ENCODE measurements around the gene CTDSPL. TPM values are rescaled to one million over a fixed set of nuclear protein-coding genes. Genes with fewer than 3 reads are reported as not detected.
A peak's percentile ranks its signal among the peaks of the same experiment; 100 is the strongest.

The CTDSPL gene
- total and polyA plus RNA-seq, 2 of the 13 experiments (the other 11 are each of a cell fraction or from before 2014, with no cell fraction given), result 26.1 to 142 TPM

DNA sequence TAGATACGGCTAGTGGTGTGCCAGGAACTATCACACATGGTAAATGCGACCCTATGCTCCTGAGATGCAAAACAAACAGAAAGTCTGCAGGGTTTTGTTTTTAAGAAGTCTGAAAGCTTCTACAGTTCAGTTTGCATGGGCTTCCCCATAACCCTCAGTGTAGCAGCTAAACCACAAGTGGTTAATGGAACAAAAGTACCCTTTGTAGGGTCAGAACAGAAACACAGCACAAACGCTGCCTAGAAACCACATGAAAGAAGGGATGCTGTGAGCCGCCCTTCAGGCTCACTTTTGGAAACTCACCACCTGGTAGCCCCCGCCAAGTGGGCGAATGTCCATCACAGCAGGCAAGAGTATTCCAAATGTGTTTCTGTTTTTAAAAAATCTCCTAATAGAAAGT, 46.2 kb downstream of the CTDSPL start (continued):
- TF ChIP-seq MED8 (CRISPR knock-in tag; IDR thresholded peaks at IDR 0.05; ENCODE audit: insufficient replicate concordance) (no peak), RFXANK (CRISPR knock-in tag; IDR thresholded peaks at IDR 0.05) (no peak), TCF7L2 (IDR thresholded peaks at IDR 0.05; ENCODE audit: low read depth, low read length) (peak; percentile 74), ZNF652 (CRISPR knock-in tag; IDR thresholded peaks at IDR 0.05; ENCODE audit: borderline replicate concordance, low read depth) (peak; percentile 91), ZBTB20 (CRISPR knock-in tag; IDR thresholded peaks at IDR 0.05; ENCODE audit: borderline replicate concordance, low read depth) (0 out of 2 replicates have a peak, but pooled peaks have one; percentile 55), ADNP (CRISPR knock-in tag; IDR thresholded peaks at IDR 0.05) (no peak), ZBTB40 (IDR thresholded peaks at IDR 0.05) (no peak), ZBTB40 (CRISPR knock-in tag; IDR thresholded peaks at IDR 0.05) (no peak), THAP11 (CRISPR knock-in tag; IDR thresholded peaks at IDR 0.05) (no peak; the same call in 1 of the 2 replicates), MNT (IDR thresholded peaks at IDR 0.05) (no peak), SIX4 (CRISPR knock-in tag; IDR thresholded peaks at IDR 0.05) (peak; percentile 50; the same call in 1 of the 2 replicates), HNRNPK (IDR thresholded peaks at IDR 0.05; ENCODE audit: low read depth, low read length, poor library complexity, severe bottlenecking) (no peak), AHR (CRISPR knock-in tag; IDR thresholded peaks at IDR 0.05) (no peak), U2AF2 (IDR thresholded peaks at IDR 0.05; ENCODE audit: low read depth, low read length) (no peak)

Data from HepG2 (cell line).